Thoracic aorta (tissue), 2 donors: Measurements from ENCODE around the gene SPEG. TPM values are rescaled to one million over a fixed set of nuclear protein-coding genes. Genes with fewer than 3 reads are reported as not detected.
A peak's percentile ranks its signal among the peaks of the same experiment; 100 is the strongest.

Experiments used
- ATAC-seq: fragments of 150-250 bp; one replicate; pipeline ENCODE4 v1.8.0; 2017; ENCODE audit warnings: low read depth; ENCODE audit not compliant: insufficient number of reproducible peaks, low FRiP score
- DNase-seq: peaks from one replicate; pipeline ENCODE4 v3.0.0-alpha.2; 2020; ENCODE audit warnings: low spot score
- H3K27ac ChIP-seq, 2 donors: fragments of 200-600 bp; sonication (generic); 1 replicate in 1 of 2; 2 replicates in 1 of 2; pipeline ENCODE4 v1.5.1; 2016; ENCODE audit warnings: mild to moderate bottlenecking in 2 of 2, moderate library complexity in 2 of 2
- H3K27me3 ChIP-seq: fragments of 200-600 bp; sonication (generic); replicated peaks from 2 replicates; pipeline ENCODE4 v1.6.0; 2016; ENCODE audit warnings: mild to moderate bottlenecking; ENCODE audit not compliant: insufficient read depth
- H3K36me3 ChIP-seq: fragments of 200-600 bp; sonication (generic); one replicate; pipeline ENCODE4 v1.5.1; 2016
- H3K4me1 ChIP-seq, 2 donors: fragments of 200-600 bp; sonication (generic); 1 replicate in 1 of 2; 2 replicates in 1 of 2; pipeline versions ENCODE4 v1.5.1 to v1.6.0; 2016; ENCODE audit warnings: low read depth in 2 of 2, mild to moderate bottlenecking in 1 of 2; ENCODE audit not compliant: control insufficient read depth in 1 of 2
- H3K4me3 ChIP-seq: fragments of 200-600 bp; sonication (generic); 2 replicates; pipeline ENCODE4 v1.5.1; 2016; ENCODE audit warnings: mild to moderate bottlenecking
- H3K9me3 ChIP-seq: fragments of 200-600 bp; sonication (generic); 2 replicates; pipeline ENCODE4 v1.5.1; 2016
- CTCF ChIP-seq: fragments of 200-600 bp; sonication (generic); IDR thresholded peaks from one replicate; pipeline ENCODE4 v1.5.1; 2019; ENCODE audit warnings: antibody characterized with exemption
- total RNA-seq, 2 donors: library from RNA; depleted of rRNA; stranded (reverse); fragments of >200 nt; gene quantifications; one replicate each; pipeline versions ENCODE4 v1.1.0 to v1.2.3, GENCODE V29; 2016

The SPEG gene
- total RNA-seq, 2 donors from 2014 or later: 426 to 455 TPM

GRCh38 chr2:219441451-219442255 is 7.0 kb downstream of the SPEG start:
- peak overlapping the region; percentile 79 for H3K4me3 ChIP-seq
- no peaks in the 10 kb centered on the region for H3K27me3 ChIP-seq
- peaks cover 23 to 84% of the 10 kb centered on the region in 2 donors for H3K4me1 ChIP-seq
- peaks cover 3% of the 10 kb centered on the region for H3K36me3 ChIP-seq
- ATAC-seq: no peak
- no peak for DNase-seq
- no peaks in the 10 kb centered on the region for H3K9me3 ChIP-seq
- peak overlapping the region; percentile 99 for H3K27ac ChIP-seq
- no peak for TF ChIP-seq CTCF

- Histone ChIP-seq H3K27me3 (no peaks in the 10 kb centered on the region), H3K4me1 (peaks cover 26 to 84% of the 10 kb centered on the region in 2 donors)
These were observed 7.8 kb downstream of the SPEG start for GRCh38 chr2:219442256-219443015.

GRCh38 chr2:219443016-219443696 is 8.5 kb downstream of the SPEG start:
- ATAC-seq: no peak
- peaks cover 9% of the 10 kb centered on the region for H3K36me3 ChIP-seq
- H3K27ac ChIP-seq: peak overlapping the region; percentile 99
- H3K4me1 ChIP-seq: peaks cover 29 to 84% of the 10 kb centered on the region in 2 donors
- no peaks in the 10 kb centered on the region for H3K9me3 ChIP-seq
- no peaks in the 10 kb centered on the region for H3K27me3 ChIP-seq
- H3K4me3 ChIP-seq: peak overlapping the region; percentile 79
- TF ChIP-seq CTCF: no peak
- DNase-seq: no peak

More at GRCh38 chr2:219442256-219443015, 7.8 kb downstream of the SPEG start:
- ATAC-seq (no peak), DNase-seq (no peak)
- TF ChIP-seq CTCF: no peak
- Histone ChIP-seq H3K9me3 (no peaks in the 10 kb centered on the region), H3K27ac (peak overlapping the region; percentile 99), H3K36me3 (peaks cover 3% of the 10 kb centered on the region), H3K4me3 (peak overlapping the region; percentile 79)

GRCh38 chr2:219443697-219444023 is 9.0 kb downstream of the SPEG start:
- DNase-seq (no peak), ATAC-seq (no peak)
- TF ChIP-seq CTCF: no peak
- peak overlapping the region; percentile 79 for H3K4me3 ChIP-seq
- H3K4me1 ChIP-seq: peaks cover 34 to 86% of the 10 kb centered on the region in 2 donors
- no peaks in the 10 kb centered on the region for H3K27me3 ChIP-seq
- H3K27ac ChIP-seq: peak overlapping the region; percentile 99
- H3K9me3 ChIP-seq: no peaks in the 10 kb centered on the region
- H3K36me3 ChIP-seq: peaks cover 14% of the 10 kb centered on the region
